DMS79 (cell line): ENCODE measurements around the gene SMPDL3B.

Source experiments
- DNase-seq: peaks from one replicate; lab custom pipeline; 2025; lab: John Stamatoyannopoulos, UW

SMPDL3B gene

GRCh38 chr1:27934818-27935549 is at the start of gene SMPDL3B:
Gene SMPDL3B (plus strand): TSS chr1:27935000. CDS start chr1:27935184, 184 bp downstream.
- DNase-seq: peak; percentile 83

- no peak for DNase-seq
Observed at GRCh38 chr1:27885114-27885528, 49.7 kb upstream of the SMPDL3B start.

- no peak for DNase-seq
Observed at GRCh38 chr1:27885621-27886352, 49.0 kb upstream of the SMPDL3B start.

GRCh38 chr1:27886353-27886679 is 48.5 kb upstream of the SMPDL3B start:
- no peak for DNase-seq

GRCh38 chr1:27886744-27887143 is 48.1 kb upstream of the SMPDL3B start:
- DNase-seq: no peak

GRCh38 chr1:27887215-27888021 is 47.4 kb upstream of the SMPDL3B start:
- no peak for DNase-seq

- no peak for DNase-seq
Observed at GRCh38 chr1:27889506-27889905, 45.3 kb upstream of the SMPDL3B start.

- DNase-seq: no peak
Observed at GRCh38 chr1:27891196-27891889, 43.5 kb upstream of the SMPDL3B start.

- DNase-seq: no peak
Observed at GRCh38 chr1:27894521-27894920, 40.3 kb upstream of the SMPDL3B start.

GRCh38 chr1:27906759-27907158 is 28.0 kb upstream of the SMPDL3B start:
- no peak for DNase-seq

GRCh38 chr1:27912429-27912828 is 22.4 kb upstream of the SMPDL3B start:
- no peak for DNase-seq

GRCh38 chr1:27915082-27915575 is 19.7 kb upstream of the SMPDL3B start:
- no peak for DNase-seq

- DNase-seq: no peak
Observed at GRCh38 chr1:27922272-27922671, 12.5 kb upstream of the SMPDL3B start.

GRCh38 chr1:27928216-27928954 is 6.4 kb upstream of the SMPDL3B start:
- no peak for DNase-seq

- DNase-seq: no peak
Observed at GRCh38 chr1:27931184-27931583, 3.6 kb upstream of the SMPDL3B start.

GRCh38 chr1:27931759-27932158 is 3.0 kb upstream of the SMPDL3B start:
- no peak for DNase-seq

GRCh38 chr1:27935721-27936120 is 921 bp downstream of the SMPDL3B start:
- no peak for DNase-seq

GRCh38 chr1:27936370-27936769 is 1.6 kb downstream of the SMPDL3B start:
- no peak for DNase-seq

- DNase-seq: no peak
Observed at GRCh38 chr1:27937524-27937836, 2.7 kb downstream of the SMPDL3B start.

- DNase-seq: no peak
Observed at GRCh38 chr1:27938488-27938887, 3.7 kb downstream of the SMPDL3B start.

GRCh38 chr1:27940297-27940696 is 5.5 kb downstream of the SMPDL3B start:
- no peak for DNase-seq
